Liver (tissue), 9 donors: ENCODE measurements around the gene TFAP2A. TPM values are rescaled to one million over a fixed set of nuclear protein-coding genes. Genes with fewer than 3 reads are reported as not detected.

ENCODE experiments used
- DNase-seq: peaks from one replicate; pipeline ENCODE4 v3.0.0-alpha.2; 2017; ENCODE audit warnings: low spot score
- H3K27ac ChIP-seq, 2 donors: one replicate each; pipeline ENCODE4 v1.7.0; 2013; ENCODE audit warnings: inconsistent platforms in 2 of 2, low read length in 2 of 2, control low read depth in 1 of 2, low read depth in 1 of 2, mild to moderate bottlenecking in 1 of 2
- H3K27me3 ChIP-seq, 4 donors: one replicate each; pipeline versions ENCODE4 v1.6.1 to v1.7.0; 2013; ENCODE audit warnings: low read length in 3 of 4, inconsistent platforms in 1 of 4, mild to moderate bottlenecking in 1 of 4, moderate library complexity in 1 of 4; ENCODE audit not compliant: control insufficient read depth in 4 of 4, insufficient read depth in 4 of 4
- H3K36me3 ChIP-seq, 4 donors: one replicate each; pipeline versions ENCODE4 v1.6.1 to v1.7.0; 2013; ENCODE audit warnings: low read length in 3 of 4, mild to moderate bottlenecking in 3 of 4, low read depth in 1 of 4, moderate library complexity in 1 of 4; ENCODE audit not compliant: control insufficient read depth in 4 of 4, insufficient read depth in 3 of 4
- H3K4me1 ChIP-seq, 4 donors: one replicate each; pipeline versions ENCODE4 v1.6.1 to v1.7.0; 2013; ENCODE audit warnings: low read length in 3 of 4, mild to moderate bottlenecking in 3 of 4, moderate library complexity in 1 of 4; ENCODE audit not compliant: control insufficient read depth in 4 of 4, insufficient read depth in 4 of 4
- H3K4me3 ChIP-seq, 3 donors: one replicate each; pipeline versions ENCODE4 v1.6.1 to v1.7.0; 2013; ENCODE audit warnings: low read length in 3 of 3, control low read depth in 1 of 3, low read depth in 1 of 3, mild to moderate bottlenecking in 1 of 3
- H3K9ac ChIP-seq, 2 donors: one replicate each; pipeline ENCODE4 v1.7.0; 2013; ENCODE audit warnings: low read length in 2 of 2, mild to moderate bottlenecking in 2 of 2, moderate library complexity in 2 of 2, control low read depth in 1 of 2, low read depth in 1 of 2
- H3K9me3 ChIP-seq, 4 donors: one replicate each; pipeline versions ENCODE4 v1.6.1 to v1.7.0; 2013; ENCODE audit warnings: low read length in 3 of 4; ENCODE audit not compliant: control insufficient read depth in 4 of 4
- ATF3 ChIP-seq: IDR thresholded peaks from 2 replicates; pipeline ENCODE4 v1.6.1; 2016; ENCODE audit warnings: antibody characterized with exemption
- CTCF ChIP-seq: fragments of 150-350 bp; IDR thresholded peaks from 2 replicates; pipeline ENCODE4 v1.5.1; 2017; ENCODE audit warnings: improper control_type of control experiment, low read depth, low read length; ENCODE audit not compliant: missing input control
- EGR1 ChIP-seq, 2 donors: IDR thresholded peaks; 2 replicates each; pipeline ENCODE4 v1.6.1; 2016 to 2018; ENCODE audit warnings: antibody characterized with exemption in 2 of 2, low read depth in 2 of 2
- FOXA1 ChIP-seq: IDR thresholded peaks from 2 replicates; pipeline ENCODE4 v1.6.1; 2016; ENCODE audit warnings: antibody characterized with exemption
- FOXA2 ChIP-seq: IDR thresholded peaks from 2 replicates; pipeline ENCODE4 v1.6.1; 2016; ENCODE audit warnings: antibody characterized with exemption
- HNF4A ChIP-seq, 2 donors: conservative IDR thresholded peaks; 2 replicates each; pipeline ENCODE4 v1.6.1; 2016; ENCODE audit warnings: antibody characterized with exemption in 2 of 2, mild to moderate bottlenecking in 2 of 2
- HNF4G ChIP-seq: IDR thresholded peaks from 2 replicates; pipeline ENCODE4 v1.6.1; 2016; ENCODE audit warnings: antibody characterized with exemption
- JUND ChIP-seq, 2 donors: IDR thresholded peaks; 2 replicates each; pipeline ENCODE4 v1.6.1; 2016; ENCODE audit warnings: antibody characterized with exemption in 2 of 2
- MAX ChIP-seq: IDR thresholded peaks from 2 replicates; pipeline ENCODE4 v1.6.1; 2016; ENCODE audit warnings: antibody characterized with exemption
- NR2F2 ChIP-seq: IDR thresholded peaks from 2 replicates; pipeline ENCODE4 v1.6.1; 2016; ENCODE audit warnings: antibody characterized with exemption
- RAD21 ChIP-seq, 2 donors: IDR thresholded peaks; 2 replicates each; pipeline ENCODE4 v1.6.1; 2016; ENCODE audit warnings: antibody characterized with exemption in 2 of 2, mild to moderate bottlenecking in 2 of 2
- REST ChIP-seq: IDR thresholded peaks from 2 replicates; pipeline ENCODE4 v1.6.1; 2016; ENCODE audit warnings: antibody characterized with exemption, mild to moderate bottlenecking
- RXRA ChIP-seq, 2 donors: IDR thresholded peaks; 2 replicates each; pipeline ENCODE4 v1.6.1; 2017 to 2018; ENCODE audit warnings: antibody characterized with exemption in 2 of 2, mild to moderate bottlenecking in 1 of 2
- SP1 ChIP-seq: IDR thresholded peaks from 2 replicates; pipeline ENCODE4 v1.6.1; 2018; ENCODE audit warnings: antibody characterized with exemption, mild to moderate bottlenecking
- TAF1 ChIP-seq: conservative IDR thresholded peaks from 2 replicates; pipeline ENCODE4 v1.6.1; 2016; ENCODE audit warnings: antibody characterized with exemption, mild to moderate bottlenecking
- YY1 ChIP-seq: IDR thresholded peaks from 2 replicates; pipeline ENCODE4 v1.6.1; 2016; ENCODE audit warnings: antibody characterized with exemption, mild to moderate bottlenecking
- ZBTB33 ChIP-seq: IDR thresholded peaks from 2 replicates; pipeline ENCODE4 v1.6.1; 2016; ENCODE audit warnings: antibody characterized with exemption
- WGBS: extraction: QIAGEN DNeasy Blood & Tissue Kit; methylation state at CpG from one replicate; pipeline ENCODE4 v1.1.7; 2013; 5-methylcytosine and 5-hydroxymethylcytosine counted together
- polyA plus RNA-seq, 2 donors: library from polyadenylated mRNA; stranded (reverse) in 1 of 2; unstranded in 1 of 2; fragments of 200-250 nt in 1 of 2; fragments of >200 nt in 1 of 2; fragmentation: Nextera tagmentation in 1 of 2; extraction: Ambion mirVana in 1 of 2; gene quantifications; one replicate each; pipeline versions ENCODE4 v1.2.1 to v1.2.3, GENCODE V29; 2013 to 2015
- total RNA-seq, 2 donors: library from RNA; depleted of rRNA; stranded (reverse); fragments of >200 nt; gene quantifications; one replicate each; pipeline ENCODE4 v1.2.3, GENCODE V29; 2014
- donor health status: healthy.
- donor health status: healthy.
- donor health status: healthy.
- donor health status: healthy.
- donor health status: healthy.

The TFAP2A gene
- total and polyA plus RNA-seq, 4 donors, result 0.03 to 0.08 TPM; not detected in 2

GRCh38 chr6:10407674-10408054 lies 7.2 kb downstream of the TFAP2A start:
- TF ChIP-seq SP1, result no peak
- no peak for TF ChIP-seq JUND (IDR thresholded peaks at IDR 0.05)
- no peak for TF ChIP-seq FOXA2
- TF ChIP-seq NR2F2, result no peak
- no peak for TF ChIP-seq EGR1 (IDR thresholded peaks at IDR 0.05; ENCODE audit: low read depth in 2 of 2)
- TF ChIP-seq RXRA (IDR thresholded peaks at IDR 0.05), result no peak
- no peak for TF ChIP-seq HNF4G
- TF ChIP-seq FOXA1, result no peak
- TF ChIP-seq RAD21 (IDR thresholded peaks at IDR 0.05), result no peak
- TF ChIP-seq CTCF, result no peak
- TF ChIP-seq MAX, result no peak
- TF ChIP-seq REST, result no peak
- no peak for TF ChIP-seq YY1
- no peak for TF ChIP-seq ZBTB33
- no peak for TF ChIP-seq TAF1
- no peak for TF ChIP-seq HNF4A (conservative IDR thresholded peaks at IDR 0.05)
- no peak for TF ChIP-seq ATF3
- DNase-seq, result no peak
- Histone ChIP-seq H3K4me3 (no peak overlapping the region), H3K9ac (no peak overlapping the region), H3K27ac (no peak overlapping the region), H3K36me3 (no peaks in the 10 kb centered on the region), H3K9me3 (peaks cover 0 to 9% (median 5%) of the 10 kb centered on the region in 4 donors), H3K27me3 (peaks cover 3 to 21% (median 8%) of the 10 kb centered on the region in 4 donors), H3K4me1 (peaks cover 8 to 25% (median 15%) of the 10 kb centered on the region in 4 donors)
- WGBS, result 24% methylated on average over 3 of the region's 3 CpGs
